SK-N-MC (cell line): ENCODE measurements around the gene MAML3.
A peak's percentile ranks its signal among the peaks of the same experiment; 100 is the strongest.

Source experiments
- DNase-seq: peaks from one replicate; pipeline ENCODE4 v3.0.0-alpha.2; 2011; ENCODE audit warnings: low read depth, low spot score
- H3K27ac ChIP-seq: fragments of 200-600 bp; sonication (generic); 2 replicates; pipeline ENCODE4 v1.5.1; 2016; ENCODE audit warnings: mixed run types
- H3K36me3 ChIP-seq: fragments of 200-600 bp; sonication (generic); 2 replicates; pipeline ENCODE4 v1.6.1; 2017; ENCODE audit warnings: antibody characterized with exemption, low read length, mixed read lengths; ENCODE audit not compliant: insufficient read depth
- H3K4me3 ChIP-seq: fragments of 200-600 bp; sonication (generic); 2 replicates; pipeline ENCODE4 v1.5.1; 2016
- H3K9ac ChIP-seq: fragments of 200-600 bp; sonication (generic); 2 replicates; pipeline ENCODE4 v1.8.0; 2017; ENCODE audit warnings: mixed run types, mixed read lengths; ENCODE audit not compliant: insufficient read length
- H3K9me3 ChIP-seq: fragments of 200-600 bp; sonication (generic); 2 replicates; pipeline ENCODE4 v1.6.1; 2017; ENCODE audit warnings: low read depth, mild to moderate bottlenecking, antibody characterized with exemption, low read length, moderate library complexity, mixed read lengths
- EZH2 ChIP-seq: fragments of 200-600 bp; sonication (generic); IDR thresholded peaks from one replicate; pipeline ENCODE4 v1.6.1; 2017; ENCODE audit warnings: antibody characterized with exemption
- FOXP2 ChIP-seq: optimal IDR thresholded peaks from 2 replicates; pipeline ENCODE3; 2011; ENCODE audit warnings: mild to moderate bottlenecking, moderate library complexity; ENCODE audit not compliant: insufficient read depth; ENCODE audit errors: extremely low read length, control extremely low read depth
- POLR2AphosphoS5 ChIP-seq: IDR thresholded peaks from 2 replicates; pipeline ENCODE4 v1.6.1; 2012; ENCODE audit warnings: mild to moderate bottlenecking, low read depth, low read length, borderline replicate concordance

The MAML3 gene

DNA sequence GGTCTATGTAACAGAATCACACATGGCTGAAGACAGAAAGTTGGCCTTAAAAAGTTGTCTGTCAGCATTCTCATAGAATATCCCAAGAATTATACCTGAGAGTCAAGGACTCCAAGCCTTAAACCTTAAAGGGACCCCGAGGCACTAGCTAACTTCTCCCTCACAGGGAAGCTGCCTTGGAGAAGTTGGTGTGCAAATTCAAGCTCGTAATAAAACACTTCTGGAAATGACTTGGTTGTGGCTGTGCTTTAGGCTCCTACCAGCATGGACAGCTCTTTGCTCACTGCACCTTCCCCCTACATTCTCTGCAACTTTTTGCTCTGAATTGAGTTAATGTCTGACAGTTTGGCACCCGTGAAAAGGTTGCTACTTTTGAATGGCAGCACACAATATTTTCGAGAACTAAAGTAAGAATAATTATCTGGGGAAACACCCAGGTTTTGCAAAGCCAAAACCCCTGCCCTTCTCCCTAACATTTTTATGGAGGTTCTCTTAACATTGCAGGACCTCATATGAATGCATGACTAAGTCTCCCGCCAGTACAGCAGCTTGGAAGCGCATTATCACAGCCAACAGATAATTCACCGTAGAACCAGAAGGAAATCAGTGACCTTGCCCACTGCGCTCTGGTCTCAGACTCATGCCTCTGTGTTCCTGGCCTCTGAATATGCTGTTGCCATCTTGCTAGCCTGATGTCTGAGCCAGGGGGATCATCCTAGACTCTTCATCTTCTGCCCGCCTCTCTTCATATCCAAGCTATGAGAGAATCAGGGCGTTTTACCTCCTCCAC, 397.4 kb downstream of the MAML3 start:
- H3K9me3 ChIP-seq: no peaks in the 10 kb centered on the region
- no peak for DNase-seq

DNA sequence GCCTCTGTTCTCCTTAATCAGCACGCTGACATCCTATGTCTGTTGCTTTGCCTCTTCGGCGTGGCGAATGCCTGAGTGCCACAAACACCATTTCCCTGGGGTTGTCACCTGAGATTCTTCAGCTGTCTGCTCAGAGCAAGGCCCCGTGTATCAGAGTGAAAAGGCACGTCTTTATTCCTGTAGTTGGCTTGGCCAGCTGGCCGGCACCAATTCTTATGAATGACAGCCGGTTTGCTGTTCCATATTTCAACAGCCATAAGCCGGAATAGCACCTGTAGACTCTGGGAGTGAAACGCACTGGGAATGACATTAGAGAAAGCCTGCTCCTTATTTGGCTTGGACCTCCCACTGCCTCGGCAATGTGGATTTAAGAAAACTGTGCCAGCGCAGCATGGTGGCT, 399.0 kb downstream of the MAML3 start:
- TF ChIP-seq FOXP2: no peak
- no peak overlapping the region for H3K9ac ChIP-seq
- H3K27ac ChIP-seq: no peak overlapping the region
- no peak for DNase-seq
- H3K4me3 ChIP-seq: no peak overlapping the region
- H3K36me3 ChIP-seq: no peaks in the 10 kb centered on the region
- no peaks in the 10 kb centered on the region for H3K9me3 ChIP-seq

More for the DNA sequence above, 397.4 kb downstream of the MAML3 start:
- no peak overlapping the region for H3K4me3 ChIP-seq
- no peak overlapping the region for H3K9ac ChIP-seq
- TF ChIP-seq POLR2AphosphoS5: no peak
- TF ChIP-seq EZH2: no peak
- no peak for TF ChIP-seq FOXP2
- no peaks in the 10 kb centered on the region for H3K36me3 ChIP-seq
- no peak overlapping the region for H3K27ac ChIP-seq

GRCh38 chr4:139753686-139754085, 400.3 kb downstream of the MAML3 start:
- no peak for TF ChIP-seq POLR2AphosphoS5
- Histone ChIP-seq H3K9ac (no peak overlapping the region), H3K9me3 (no peaks in the 10 kb centered on the region), H3K4me3 (no peak overlapping the region), H3K27ac (no peak overlapping the region), H3K36me3 (no peaks in the 10 kb centered on the region)
- DNase-seq: no peak

- DNase-seq: no peak
- H3K9ac ChIP-seq: no peak overlapping the region
- peak overlapping the region; percentile 87; the same call in 1 of the 2 replicates for H3K27ac ChIP-seq
- no peaks in the 10 kb centered on the region for H3K36me3 ChIP-seq
- peak overlapping the region; percentile 29; the same call in 1 of the 2 replicates for H3K4me3 ChIP-seq
- no peaks in the 10 kb centered on the region for H3K9me3 ChIP-seq
- TF ChIP-seq EZH2 (no peak), POLR2AphosphoS5 (no peak), FOXP2 (no peak)
Measured at GRCh38 chr4:139749835-139750498, 404.0 kb downstream of the MAML3 start.

DNA sequence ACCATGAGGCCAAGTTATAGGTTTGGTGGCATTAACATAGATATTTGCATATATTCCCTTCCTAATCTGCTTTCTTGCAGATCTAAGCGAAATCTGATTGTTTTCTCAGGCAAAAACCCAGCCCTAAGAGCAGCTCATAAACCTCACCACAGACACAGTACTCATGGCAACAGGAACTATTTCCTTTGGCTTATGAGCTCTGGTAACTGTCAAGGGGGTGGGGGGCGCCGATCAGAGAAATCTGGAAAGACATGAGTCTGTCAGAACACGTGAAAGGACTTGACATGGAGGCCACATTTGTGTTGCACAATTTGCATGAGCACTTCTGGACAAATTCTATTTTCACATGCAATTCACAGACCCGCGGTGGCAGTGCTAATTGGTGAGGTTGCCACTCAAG, 404.6 kb downstream of the MAML3 start:
- no peaks in the 10 kb centered on the region for H3K9me3 ChIP-seq
- H3K4me3 ChIP-seq: peak overlapping the region; percentile 29
- no peak overlapping the region for H3K9ac ChIP-seq
- peak; percentile 88 for DNase-seq
- peak overlapping the region; percentile 87 for H3K27ac ChIP-seq
- no peaks in the 10 kb centered on the region for H3K36me3 ChIP-seq
- TF ChIP-seq FOXP2 (no peak), POLR2AphosphoS5 (peak; percentile 63; the same call in 1 of the 2 replicates), EZH2 (no peak)

DNA sequence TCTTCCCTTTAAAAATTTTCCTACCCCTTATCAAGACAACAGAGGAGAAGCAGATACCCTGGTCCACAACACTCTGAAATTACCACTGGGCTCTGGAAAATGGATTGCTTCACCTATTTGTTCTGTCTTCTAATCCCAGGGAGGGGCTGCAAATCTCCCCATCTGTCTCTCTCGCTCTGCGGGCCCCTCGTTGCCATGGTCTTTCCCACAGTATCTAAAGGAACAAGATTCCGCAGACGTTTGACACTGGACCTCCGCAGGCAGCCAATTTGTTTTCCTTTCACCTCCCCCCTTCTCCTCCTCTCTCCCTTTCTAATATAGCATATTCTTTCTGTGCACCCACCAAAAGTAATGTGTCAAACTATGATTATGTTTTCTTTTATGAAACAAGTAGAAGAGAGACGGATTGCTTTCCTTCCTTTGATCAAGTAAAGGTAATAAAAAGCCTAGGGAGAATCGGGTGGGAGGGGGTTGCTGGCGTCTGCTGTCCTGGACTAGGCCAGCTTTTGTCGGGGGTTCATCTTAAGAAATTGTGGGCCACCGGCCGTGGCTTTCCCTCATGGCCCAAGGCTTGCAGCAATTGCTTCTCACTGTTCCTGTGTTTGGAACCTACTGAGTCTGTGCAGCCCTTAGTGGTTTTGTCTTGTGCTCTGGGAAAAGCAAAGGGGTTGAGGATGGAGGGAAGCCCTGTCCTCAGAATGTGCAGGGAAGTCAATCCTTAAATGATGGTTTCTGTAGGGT, 407.4 kb downstream of the MAML3 start:
- DNase-seq: no peak
- H3K36me3 ChIP-seq: no peaks in the 10 kb centered on the region
- H3K4me3 ChIP-seq: no peak overlapping the region
- no peak overlapping the region for H3K27ac ChIP-seq
- TF ChIP-seq POLR2AphosphoS5 (no peak), FOXP2 (no peak), EZH2 (no peak)
- no peak overlapping the region for H3K9ac ChIP-seq
- H3K9me3 ChIP-seq: no peaks in the 10 kb centered on the region

- H3K36me3 ChIP-seq: no peaks in the 10 kb centered on the region
- no peak overlapping the region for H3K9ac ChIP-seq
- DNase-seq: no peak
- no peak for TF ChIP-seq POLR2AphosphoS5
- TF ChIP-seq FOXP2: no peak
- TF ChIP-seq EZH2: no peak
- H3K9me3 ChIP-seq: no peaks in the 10 kb centered on the region
- H3K27ac ChIP-seq: no peak overlapping the region
- H3K4me3 ChIP-seq: no peak overlapping the region
Measured at GRCh38 chr4:139745111-139745639, 408.8 kb downstream of the MAML3 start.

DNA sequence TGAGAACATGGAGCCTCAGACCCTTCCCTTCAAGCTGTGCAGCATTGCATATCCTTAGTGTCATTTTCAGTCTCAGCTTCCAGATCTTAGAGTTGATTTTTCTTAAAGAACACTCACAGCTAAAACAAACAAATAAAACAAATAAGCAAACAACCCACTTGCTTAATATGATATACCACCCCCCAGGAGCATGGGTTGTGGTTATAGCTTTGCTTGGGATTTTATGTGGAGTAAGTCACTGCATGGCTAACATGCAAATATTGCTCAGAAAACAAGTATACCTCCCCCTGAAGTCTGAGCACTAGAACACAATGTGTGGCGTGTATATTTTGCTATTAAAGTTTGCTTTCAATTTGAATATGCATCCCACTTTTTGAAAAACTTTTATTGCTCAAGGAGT, 409.8 kb downstream of the MAML3 start:
- no peaks in the 10 kb centered on the region for H3K9me3 ChIP-seq
- no peak overlapping the region for H3K4me3 ChIP-seq
- TF ChIP-seq POLR2AphosphoS5 (no peak), FOXP2 (no peak), EZH2 (no peak)
- H3K27ac ChIP-seq: no peak overlapping the region
- no peak overlapping the region for H3K9ac ChIP-seq
- no peak for DNase-seq
- no peaks in the 10 kb centered on the region for H3K36me3 ChIP-seq
